IPS DF 6.9 (cell line): ENCODE results near the gene RNF217.
"Not testable (repeated sequence)": the region's sequence is repeated elsewhere in the genome, so short reads cannot be mapped to it uniquely, and the experiment has no call there.

Source experiments
- DNase-seq: peaks from one replicate; pipeline ENCODE4 v3.0.0-alpha.2; 2013; ENCODE audit warnings: low read depth, low spot score
- H3K27ac ChIP-seq: one replicate; pipeline ENCODE4 v1.5.1; 2013; ENCODE audit warnings: low read length, control low read depth
- H3K27me3 ChIP-seq: 2 replicates; pipeline ENCODE4 v1.6.1; 2013; ENCODE audit warnings: mild to moderate bottlenecking, low read length; ENCODE audit not compliant: control insufficient read depth, insufficient read depth
- H3K36me3 ChIP-seq: 2 replicates; pipeline ENCODE4 v1.6.1; 2013; ENCODE audit warnings: low read length; ENCODE audit not compliant: control insufficient read depth, insufficient read depth
- H3K4me1 ChIP-seq: 2 replicates; pipeline ENCODE4 v1.6.1; 2013; ENCODE audit warnings: low read length; ENCODE audit not compliant: control insufficient read depth, insufficient read depth
- H3K4me3 ChIP-seq: 2 replicates; pipeline ENCODE4 v1.5.1; 2013; ENCODE audit warnings: mild to moderate bottlenecking, low read length
- H3K9me3 ChIP-seq: 2 replicates; pipeline ENCODE4 v1.6.1; 2013; ENCODE audit warnings: low read length, inconsistent platforms; ENCODE audit not compliant: control insufficient read depth, insufficient read depth
- WGBS: extraction: QIAGEN DNeasy Blood & Tissue Kit; methylation state at CpG from one replicate; pipeline ENCODE4 v1.1.7; 2013; ENCODE audit warnings: mixed read lengths, missing lambda C conversion rate; ENCODE audit not compliant: insufficient read length, insufficient coverage; 5-methylcytosine and 5-hydroxymethylcytosine counted together

RNF217 gene

DNA sequence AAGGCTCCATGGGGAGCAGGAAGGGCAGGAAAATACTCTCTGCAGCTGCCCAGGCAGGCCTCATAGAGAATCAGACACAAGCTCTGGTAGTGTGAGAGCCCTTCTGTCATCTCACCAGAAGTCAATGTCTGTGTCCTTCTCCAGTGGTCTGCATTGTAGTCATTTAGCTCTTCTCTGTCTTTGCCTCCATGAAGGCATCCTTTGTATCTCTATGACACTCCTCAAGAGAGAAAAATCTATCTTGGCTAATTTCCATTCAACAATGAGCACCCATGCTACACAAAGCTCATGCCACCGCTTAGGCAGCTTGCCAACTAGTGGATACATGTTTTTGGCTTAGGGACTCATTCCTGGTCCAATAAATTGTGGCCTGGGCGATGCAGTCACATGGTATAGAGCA lies 92.1 kb downstream of the RNF217 start:
- Histone ChIP-seq H3K27me3 (no peaks in the 10 kb centered on the region; the same call in 1 of the 2 replicates), H3K9me3 (no peaks in the 10 kb centered on the region), H3K4me3 (no peak overlapping the region), H3K4me1 (no peaks in the 10 kb centered on the region), H3K27ac (no peak overlapping the region), H3K36me3 (no peaks in the 10 kb centered on the region)
- no CpG with 5 or more reads among the region's 2 CpGs for WGBS
- no peak for DNase-seq

DNA sequence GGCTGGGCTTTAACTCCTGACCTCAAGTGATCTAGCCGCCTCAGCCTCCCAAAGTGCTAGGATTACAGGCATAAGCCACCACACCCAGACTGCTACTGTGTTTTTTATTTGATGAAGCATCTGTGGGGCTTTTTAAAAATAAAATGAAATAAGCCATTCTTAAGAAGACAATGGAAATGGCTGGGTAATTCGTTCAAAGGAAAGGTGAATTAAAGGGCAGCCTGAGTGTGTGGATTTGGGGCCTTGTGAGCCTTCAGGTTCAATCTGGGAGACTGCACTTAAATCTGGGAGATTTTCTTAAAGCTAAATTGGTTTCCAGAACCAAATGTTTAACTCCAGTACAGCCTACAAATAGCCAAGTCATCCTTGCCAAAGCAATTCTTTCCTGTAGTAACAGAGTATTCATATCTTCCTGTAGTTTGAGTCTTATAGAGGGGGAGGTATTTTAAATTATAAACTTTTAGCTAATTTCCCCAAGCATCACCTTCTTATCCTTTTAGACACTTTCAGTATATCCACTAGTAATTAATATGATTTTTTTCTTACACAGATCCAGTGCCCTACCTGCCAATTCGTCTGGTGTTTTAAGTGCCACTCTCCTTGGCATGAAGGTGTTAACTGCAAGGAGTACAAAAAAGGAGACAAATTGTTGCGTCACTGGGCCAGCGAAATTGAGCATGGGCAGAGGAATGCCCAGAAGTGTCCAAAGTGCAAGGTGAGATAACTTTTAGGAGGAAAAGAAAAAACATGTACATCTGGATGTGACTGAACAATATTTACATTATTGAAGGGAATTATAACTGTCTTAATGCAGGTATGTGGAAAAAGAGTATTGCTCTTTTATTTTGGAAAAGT lies 95.4 kb downstream of the RNF217 start:
- no peak overlapping the region for H3K27ac ChIP-seq
- H3K27me3 ChIP-seq, result no peaks in the 10 kb centered on the region
- no peaks in the 10 kb centered on the region for H3K4me1 ChIP-seq
- H3K36me3 ChIP-seq, result no peaks in the 10 kb centered on the region
- no CpG with 5 or more reads among the region's 5 CpGs for WGBS
- no peak for DNase-seq
- no peaks in the 10 kb centered on the region for H3K9me3 ChIP-seq
- H3K4me3 ChIP-seq, result no peak overlapping the region

DNA sequence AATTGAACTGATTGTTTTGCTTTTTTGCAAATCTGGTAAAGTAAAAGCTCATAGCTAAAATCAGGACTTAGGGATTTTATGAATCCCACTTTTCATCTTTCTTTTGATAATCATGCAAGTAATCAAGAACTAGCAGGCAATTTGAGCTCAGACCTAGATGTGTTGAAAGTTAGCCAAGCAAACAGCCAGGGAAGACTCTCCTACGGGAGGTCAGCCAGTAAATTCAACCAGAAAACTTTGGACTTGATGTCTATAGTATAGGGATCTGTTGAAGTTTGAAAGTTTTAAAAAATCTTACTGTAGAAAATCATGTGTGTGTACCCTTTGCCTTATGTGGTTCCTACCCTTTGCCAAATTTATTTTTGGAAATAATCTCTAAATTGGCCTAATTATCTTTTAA lies 96.3 kb downstream of the RNF217 start:
- Histone ChIP-seq H3K9me3 (no peaks in the 10 kb centered on the region), H3K27me3 (no peaks in the 10 kb centered on the region), H3K4me1 (no peaks in the 10 kb centered on the region), H3K36me3 (no peaks in the 10 kb centered on the region), H3K27ac (no peak overlapping the region), H3K4me3 (no peak overlapping the region)
- no CpG with 5 or more reads among the region's 1 CpG for WGBS
- DNase-seq, result no peak

DNA sequence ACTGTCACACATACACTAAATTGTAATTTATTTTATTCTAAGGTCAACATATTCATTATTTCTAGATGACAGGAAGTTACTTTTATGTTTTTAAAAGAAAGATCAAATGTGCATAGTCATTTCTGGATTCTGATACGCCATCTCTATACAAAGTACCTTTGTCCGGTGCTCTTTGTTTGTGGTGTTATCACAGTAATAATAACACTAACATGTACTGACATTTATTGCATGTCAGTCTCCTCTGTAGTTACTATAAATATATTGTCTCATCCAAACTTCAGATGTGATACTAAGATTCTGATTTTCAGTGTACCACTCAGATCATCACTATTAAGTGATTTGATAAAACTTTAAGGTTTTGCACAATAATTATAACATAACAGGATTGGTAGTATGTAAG lies 101.1 kb downstream of the RNF217 start:
- DNase-seq, result no peak
- Histone ChIP-seq H3K27me3 (no peaks in the 10 kb centered on the region), H3K36me3 (no peaks in the 10 kb centered on the region), H3K9me3 (no peaks in the 10 kb centered on the region), H3K4me1 (no peaks in the 10 kb centered on the region), H3K27ac (no peak overlapping the region), H3K4me3 (no peak overlapping the region)
- no CpG with 5 or more reads among the region's 2 CpGs for WGBS

DNA sequence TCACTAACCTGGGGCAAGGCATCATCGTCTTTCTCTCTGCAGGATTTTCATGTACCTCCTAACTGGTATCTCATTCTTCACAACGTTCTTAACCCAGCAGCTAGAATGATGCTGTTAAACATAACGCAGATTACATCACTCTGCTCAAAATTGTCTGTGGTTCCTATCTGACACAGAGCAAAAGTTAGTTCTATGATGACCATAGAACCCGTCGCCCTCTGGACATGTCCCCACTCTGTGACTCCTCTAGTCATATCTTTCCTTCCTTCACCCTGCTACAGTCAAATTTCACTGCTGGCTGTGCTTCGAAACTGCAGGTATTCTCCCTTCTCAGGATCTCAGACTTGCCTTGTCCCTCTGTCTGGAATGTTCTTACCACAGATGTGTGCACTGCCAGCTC lies 103.9 kb downstream of the RNF217 start:
- no CpG with 5 or more reads among the region's 6 CpGs for WGBS

DNA sequence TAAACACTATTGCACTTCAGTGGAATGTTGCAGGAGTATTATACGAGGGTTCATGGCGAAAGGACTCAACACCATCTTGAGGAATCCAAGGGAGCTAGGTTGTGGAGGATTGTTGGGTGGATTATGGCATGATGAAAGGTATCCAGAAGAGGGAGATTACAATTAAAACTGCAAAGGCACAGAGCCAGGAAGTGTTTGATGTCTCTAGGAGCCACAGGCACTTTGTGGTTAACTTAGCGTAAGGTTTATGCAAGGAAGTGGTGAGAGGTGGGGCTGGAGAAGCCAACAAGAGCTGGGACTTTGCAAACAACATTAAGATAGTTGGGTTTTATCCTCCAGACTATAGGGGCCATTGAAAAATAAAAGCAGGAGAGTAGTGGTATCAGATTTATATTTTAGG lies 104.7 kb downstream of the RNF217 start:
- Histone ChIP-seq H3K36me3 (no peaks in the 10 kb centered on the region), H3K27ac (no peak overlapping the region), H3K4me1 (no peaks in the 10 kb centered on the region), H3K27me3 (no peaks in the 10 kb centered on the region), H3K4me3 (no peak overlapping the region), H3K9me3 (no peaks in the 10 kb centered on the region)
- WGBS, result no CpG with 5 or more reads among the region's 3 CpGs
- no peak for DNase-seq

More for the DNA sequence above, 103.9 kb downstream of the RNF217 start:
- H3K4me3 ChIP-seq, result no peak overlapping the region
- no peaks in the 10 kb centered on the region for H3K9me3 ChIP-seq
- H3K27ac ChIP-seq, result no peak overlapping the region
- H3K4me1 ChIP-seq, result no peaks in the 10 kb centered on the region
- no peaks in the 10 kb centered on the region for H3K27me3 ChIP-seq
- H3K36me3 ChIP-seq, result no peaks in the 10 kb centered on the region
- no peak for DNase-seq

DNA sequence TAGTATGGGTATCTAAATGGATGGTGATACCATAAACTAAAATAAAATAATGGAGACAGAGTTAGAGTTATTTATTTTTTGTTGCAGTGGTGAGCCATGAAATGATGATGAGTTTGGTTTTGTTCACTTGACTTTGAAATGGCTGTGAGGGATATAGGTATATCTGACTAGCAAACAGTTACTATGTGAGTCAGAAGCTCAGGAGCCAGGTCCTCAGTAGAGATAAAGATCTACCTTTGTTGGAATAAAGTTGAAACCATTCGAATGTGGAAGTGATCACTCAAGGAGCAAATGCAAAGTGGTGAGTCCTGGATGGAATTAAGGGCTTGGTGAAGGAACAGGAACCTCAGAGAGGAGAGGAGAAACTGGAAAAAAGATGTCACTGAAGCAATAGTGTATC lies 105.3 kb downstream of the RNF217 start:
- H3K4me3 ChIP-seq, result no peak overlapping the region
- no CpG with 5 or more reads among the region's 1 CpG for WGBS

DNA sequence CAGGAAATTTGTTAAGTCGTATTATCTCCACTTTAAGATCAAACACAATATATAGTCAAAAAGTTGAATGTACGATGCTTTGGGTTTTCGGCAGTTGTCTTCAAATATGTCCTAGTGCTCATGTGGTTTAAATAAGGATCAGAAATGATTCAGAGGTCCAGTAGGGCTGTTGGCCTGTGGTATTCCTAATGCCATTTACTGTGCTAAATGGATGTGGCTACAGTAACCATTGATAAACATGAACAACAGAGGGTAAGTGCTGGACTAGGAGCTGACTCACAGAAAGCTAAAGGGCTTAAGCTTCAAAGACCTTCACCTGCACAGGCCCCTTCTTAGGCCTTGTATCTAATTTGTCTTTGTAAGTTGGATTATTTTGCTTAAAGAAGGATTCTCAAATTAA lies 110.8 kb downstream of the RNF217 start:
- H3K27ac ChIP-seq, result no peak overlapping the region

More for the DNA sequence above, 105.3 kb downstream of the RNF217 start:
- no peaks in the 10 kb centered on the region for H3K4me1 ChIP-seq
- no peaks in the 10 kb centered on the region for H3K36me3 ChIP-seq
- H3K9me3 ChIP-seq, result no peaks in the 10 kb centered on the region
- H3K27ac ChIP-seq, result no peak overlapping the region
- H3K27me3 ChIP-seq, result no peaks in the 10 kb centered on the region
- DNase-seq, result no peak

DNA sequence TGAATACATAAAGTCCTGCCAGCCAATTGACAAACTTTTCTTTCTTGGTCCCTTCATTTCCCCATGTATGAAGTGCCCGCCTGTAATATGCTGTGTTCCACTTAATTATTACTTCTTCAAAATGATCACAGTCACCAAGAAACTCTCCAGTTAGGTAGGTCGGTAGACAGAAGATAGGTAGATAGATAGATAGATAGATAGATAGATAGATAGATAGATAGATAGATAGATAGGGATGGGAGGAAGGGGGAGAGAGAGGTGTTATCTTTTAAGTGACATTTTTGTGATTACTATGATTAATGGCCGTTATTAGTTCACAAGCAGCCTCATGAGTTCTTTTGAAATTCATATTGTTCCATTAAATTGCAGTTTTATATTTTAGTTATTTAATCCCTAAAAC lies 111.9 kb downstream of the RNF217 start:
- Histone ChIP-seq H3K27me3 (no peaks in the 10 kb centered on the region), H3K4me1 (no peaks in the 10 kb centered on the region), H3K4me3 (no peak overlapping the region), H3K9me3 (no peaks in the 10 kb centered on the region), H3K36me3 (no peaks in the 10 kb centered on the region), H3K27ac (no peak overlapping the region)
- DNase-seq, result no peak
- WGBS, result no CpG with 5 or more reads among the region's 3 CpGs

More for the DNA sequence above, 110.8 kb downstream of the RNF217 start:
- WGBS, result no CpG with 5 or more reads among the region's 3 CpGs
- Histone ChIP-seq H3K36me3 (no peaks in the 10 kb centered on the region), H3K4me1 (no peaks in the 10 kb centered on the region), H3K9me3 (no peaks in the 10 kb centered on the region), H3K4me3 (no peak overlapping the region), H3K27me3 (no peaks in the 10 kb centered on the region)
- DNase-seq, result no peak

DNA sequence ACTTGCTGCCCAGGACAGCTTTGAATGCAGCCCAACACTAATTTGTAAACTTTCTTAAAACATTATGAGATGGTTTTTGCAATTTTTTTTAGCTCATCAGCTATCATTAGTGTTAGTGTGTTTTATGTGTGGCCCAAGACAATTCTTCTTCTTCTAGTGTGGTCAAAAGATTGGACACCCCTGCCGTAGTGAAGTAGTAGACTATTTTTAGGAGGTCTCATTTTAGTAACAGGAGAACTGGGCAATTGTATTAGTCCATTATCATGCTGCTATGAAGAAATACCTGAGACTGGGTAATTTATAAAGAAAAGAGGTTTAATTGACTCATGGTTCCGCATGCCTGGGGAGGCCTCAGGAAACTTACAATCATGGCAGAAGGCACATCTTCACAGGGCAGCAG lies 112.8 kb downstream of the RNF217 start:
- not testable (repeated sequence) for H3K27me3 ChIP-seq, H3K9me3 ChIP-seq, H3K4me3 ChIP-seq, H3K36me3 ChIP-seq, H3K4me1 ChIP-seq, H3K27ac ChIP-seq, DNase-seq
- no CpG with 5 or more reads among the region's 2 CpGs for WGBS
